Measurements from ENCODE around the gene ALKBH1. TPM values are rescaled to one million over a fixed set of nuclear protein-coding genes. Genes with fewer than 3 reads are reported as not detected.

The ALKBH1 gene
- total RNA-seq, 1 donor from 2014 or later, result 15.2 TPM

GRCh38 chr14:77741438-77741837, 33.6 kb upstream of the ALKBH1 start:
- Histone ChIP-seq H3K27ac (ENCODE audit: low read depth, low read length) (no peak overlapping the region), H2AFZ (ENCODE audit: low read depth, low read length) (no peak overlapping the region), H3K4me3 (ENCODE audit: insufficient read depth, low read depth, low read length) (no peak overlapping the region), H4K20me1 (ENCODE audit: insufficient read depth, low read length) (peaks cover 28% of the 10 kb centered on the region), H3K27me3 (ENCODE audit: insufficient read depth, low read length) (no peaks in the 10 kb centered on the region), H3K9ac (ENCODE audit: low read length) (no peak overlapping the region), H3K9me3 (ENCODE audit: insufficient read depth, low read depth, low read length) (no peaks in the 10 kb centered on the region), H3K36me3 (ENCODE audit: insufficient read depth, low read length) (peaks cover 24% of the 10 kb centered on the region), H3K79me2 (ENCODE audit: insufficient read depth, low read length) (peaks cover 27% of the 10 kb centered on the region), H3K4me2 (ENCODE audit: low read length) (no peak overlapping the region), H3K4me1 (ENCODE audit: insufficient read depth, low read length) (peaks cover 10% of the 10 kb centered on the region)
- Mint-ChIP-seq H3K4me3 (ENCODE audit: unreplicated experiment) (no peak overlapping the region), H3K36me3 (ENCODE audit: low read depth, unreplicated experiment) (peaks cover 5% of the 10 kb centered on the region), H3K27ac (ENCODE audit: unreplicated experiment) (no peak overlapping the region), H3K27me3 (ENCODE audit: low read depth, unreplicated experiment) (no peaks in the 10 kb centered on the region), H3K9me3 (ENCODE audit: unreplicated experiment) (no peaks in the 10 kb centered on the region), H3K4me1 (ENCODE audit: low read depth, unreplicated experiment) (peaks cover 3% of the 10 kb centered on the region)
- no peak for TF ChIP-seq EZH2 (IDR thresholded peaks at IDR 0.05; ENCODE audit: insufficient read depth, low read length)
- no peak for TF ChIP-seq CTCF (IDR thresholded peaks at IDR 0.05; ENCODE audit: insufficient read depth, low read depth, low read length)
- no peak for DNase-seq (ENCODE audit: low read depth)
- FAIRE-seq, result no peak

GRCh38 chr14:77738559-77739250, 30.9 kb upstream of the ALKBH1 start:
- H3K36me3 ChIP-seq (ENCODE audit: insufficient read depth, low read length), result peaks cover 29% of the 10 kb centered on the region
- peaks cover 15% of the 10 kb centered on the region for H4K20me1 ChIP-seq (ENCODE audit: insufficient read depth, low read length)
- DNase-seq (ENCODE audit: low read depth) (peak; percentile 74), FAIRE-seq (peak; percentile 45)
- no peaks in the 10 kb centered on the region for H3K9me3 ChIP-seq (ENCODE audit: insufficient read depth, low read depth, low read length)
- Mint-ChIP-seq H3K9me3 (ENCODE audit: unreplicated experiment) (no peaks in the 10 kb centered on the region), H3K4me1 (ENCODE audit: low read depth, unreplicated experiment) (peaks cover 3% of the 10 kb centered on the region), H3K36me3 (ENCODE audit: low read depth, unreplicated experiment) (peaks cover 5% of the 10 kb centered on the region), H3K4me3 (ENCODE audit: unreplicated experiment) (no peak overlapping the region), H3K27me3 (ENCODE audit: low read depth, unreplicated experiment) (no peaks in the 10 kb centered on the region), H3K27ac (ENCODE audit: unreplicated experiment) (no peak overlapping the region)
- H3K4me1 ChIP-seq (ENCODE audit: insufficient read depth, low read length), result peaks cover 10% of the 10 kb centered on the region
- no peak overlapping the region for H2AFZ ChIP-seq (ENCODE audit: low read depth, low read length)
- H3K4me2 ChIP-seq (ENCODE audit: low read length), result peak overlapping the region; percentile 45
- H3K9ac ChIP-seq (ENCODE audit: low read length), result peak overlapping the region; percentile 44
- TF ChIP-seq CTCF (IDR thresholded peaks at IDR 0.05; ENCODE audit: insufficient read depth, low read depth, low read length) (no peak), EZH2 (IDR thresholded peaks at IDR 0.05; ENCODE audit: insufficient read depth, low read length) (no peak)
- peak overlapping the region; percentile 76 for H3K27ac ChIP-seq (ENCODE audit: low read depth, low read length)
- no peak overlapping the region for H3K4me3 ChIP-seq (ENCODE audit: insufficient read depth, low read depth, low read length)
- H3K27me3 ChIP-seq (ENCODE audit: insufficient read depth, low read length), result no peaks in the 10 kb centered on the region
- H3K79me2 ChIP-seq (ENCODE audit: insufficient read depth, low read length), result peaks cover 25% of the 10 kb centered on the region

- no peak overlapping the region for H3K9ac ChIP-seq (ENCODE audit: low read length)
- H3K27ac ChIP-seq (ENCODE audit: low read depth, low read length), result no peak overlapping the region
- H3K4me3 ChIP-seq (ENCODE audit: insufficient read depth, low read depth, low read length), result no peak overlapping the region
- H3K4me2 ChIP-seq (ENCODE audit: low read length), result no peak overlapping the region
- FAIRE-seq (no peak), DNase-seq (ENCODE audit: low read depth) (no peak)
- no peaks in the 10 kb centered on the region for H3K9me3 Mint-ChIP-seq (ENCODE audit: unreplicated experiment)
- H3K36me3 ChIP-seq (ENCODE audit: insufficient read depth, low read length), result peaks cover 47% of the 10 kb centered on the region
- H3K4me1 ChIP-seq (ENCODE audit: insufficient read depth, low read length), result no peaks in the 10 kb centered on the region
- TF ChIP-seq CTCF (IDR thresholded peaks at IDR 0.05; ENCODE audit: insufficient read depth, low read depth, low read length) (no peak), EZH2 (IDR thresholded peaks at IDR 0.05; ENCODE audit: insufficient read depth, low read length) (no peak)
- peaks cover 8% of the 10 kb centered on the region for H4K20me1 ChIP-seq (ENCODE audit: insufficient read depth, low read length)
- H2AFZ ChIP-seq (ENCODE audit: low read depth, low read length), result no peak overlapping the region
- peaks cover 8% of the 10 kb centered on the region for H3K79me2 ChIP-seq (ENCODE audit: insufficient read depth, low read length)
- no peak overlapping the region for H3K4me3 Mint-ChIP-seq (ENCODE audit: unreplicated experiment)
- peaks cover 17% of the 10 kb centered on the region for H3K36me3 Mint-ChIP-seq (ENCODE audit: low read depth, unreplicated experiment)
- H3K9me3 ChIP-seq (ENCODE audit: insufficient read depth, low read depth, low read length), result no peaks in the 10 kb centered on the region
- H3K4me1 Mint-ChIP-seq (ENCODE audit: low read depth, unreplicated experiment), result no peaks in the 10 kb centered on the region
- H3K27ac Mint-ChIP-seq (ENCODE audit: unreplicated experiment), result no peak overlapping the region
- H3K27me3 Mint-ChIP-seq (ENCODE audit: low read depth, unreplicated experiment), result no peaks in the 10 kb centered on the region
- no peaks in the 10 kb centered on the region for H3K27me3 ChIP-seq (ENCODE audit: insufficient read depth, low read length)
These were observed 23.2 kb upstream of the ALKBH1 start for GRCh38 chr14:77730976-77731497.
